HG02610 (cell line): ENCODE data around the gene OGFR.
A peak's percentile ranks its signal among the peaks of the same experiment; 100 is the strongest.
"Not testable (repeated sequence)": the region's sequence is repeated elsewhere in the genome, so short reads cannot be mapped to it uniquely, and the experiment has no call there.

Experiments
- ATAC-seq: cut with Tn5 transposase; IDR thresholded peaks from one replicate; pipeline ENCODE4 v1.9.1; 2021; ENCODE audit warnings: mild to moderate bottlenecking, moderate library complexity; ENCODE audit not compliant: unreplicated experiment

Gene OGFR

GRCh38 chr20:62836967-62837490, 32.4 kb downstream of the OGFR start:
- ATAC-seq, result no peak

GRCh38 chr20:62837790-62838127, 33.1 kb downstream of the OGFR start:
- peak; percentile 3 for ATAC-seq

- ATAC-seq, result peak; percentile 62
Observed at GRCh38 chr20:62838128-62838891, 33.7 kb downstream of the OGFR start.

- ATAC-seq, result no peak
Observed at GRCh38 chr20:62839261-62839660, 34.6 kb downstream of the OGFR start.

- ATAC-seq, result no peak
Observed at GRCh38 chr20:62839816-62840215, 35.2 kb downstream of the OGFR start.

GRCh38 chr20:62840244-62841197, 35.9 kb downstream of the OGFR start:
- no peak for ATAC-seq

GRCh38 chr20:62841705-62842212, 37.1 kb downstream of the OGFR start:
- no peak for ATAC-seq

- no peak for ATAC-seq
Observed at GRCh38 chr20:62843656-62844055, 39.0 kb downstream of the OGFR start.

GRCh38 chr20:62844182-62844581, 39.5 kb downstream of the OGFR start:
- no peak for ATAC-seq

- no peak for ATAC-seq
Observed at GRCh38 chr20:62845416-62846160, 41.0 kb downstream of the OGFR start.

- ATAC-seq, result no peak
Observed at GRCh38 chr20:62846166-62846890, 41.7 kb downstream of the OGFR start.

- not testable (repeated sequence) for ATAC-seq
Observed at GRCh38 chr20:62848917-62849316, 44.3 kb downstream of the OGFR start.

GRCh38 chr20:62849431-62849830, 44.8 kb downstream of the OGFR start:
- no peak for ATAC-seq

GRCh38 chr20:62850333-62850974, 45.8 kb downstream of the OGFR start:
- ATAC-seq, result no peak

- ATAC-seq, result no peak
Observed at GRCh38 chr20:62852196-62852595, 47.6 kb downstream of the OGFR start.

- no peak for ATAC-seq
Observed at GRCh38 chr20:62852841-62853240, 48.2 kb downstream of the OGFR start.

GRCh38 chr20:62853304-62853703, 48.7 kb downstream of the OGFR start:
- ATAC-seq, result not testable (repeated sequence)

- ATAC-seq, result no peak
Observed at GRCh38 chr20:62854121-62854520, 49.5 kb downstream of the OGFR start.

- ATAC-seq, result no peak
Observed at GRCh38 chr20:62855120-62855519, 50.5 kb downstream of the OGFR start.
